BE2C (cell line): Measurements from ENCODE around the gene AGRP.

Experiments
- DNase-seq: peaks from one replicate; pipeline ENCODE4 v3.0.0-alpha.2; 2020
- H3K27me3 ChIP-seq: fragments of 250-450 bp; sonication (Bioruptor Pico); 2 replicates; pipeline ENCODE4 v1.5.1; 2020; ENCODE audit warnings: mild to moderate bottlenecking
- H3K36me3 ChIP-seq: fragments of 250-450 bp; sonication (Bioruptor Pico); 2 replicates; pipeline ENCODE4 v1.5.1; 2020; ENCODE audit warnings: mild to moderate bottlenecking
- H3K4me1 ChIP-seq: fragments of 250-450 bp; sonication (Bioruptor Pico); 2 replicates; pipeline ENCODE4 v1.5.1; 2020
- H3K4me3 ChIP-seq: 2 replicates; pipeline ENCODE4 v1.5.1; 2011; ENCODE audit warnings: low read depth, low read length
- H3K9me3 ChIP-seq: fragments of 250-450 bp; sonication (Bioruptor Pico); 2 replicates; pipeline ENCODE4 v1.5.1; 2020
- TF ChIP-seq, protein P1 (sequence below): IDR thresholded peaks from 2 replicates; pipeline ENCODE4 v1.5.1; 2012; ENCODE audit warnings: mild to moderate bottlenecking, low read depth, low read length

AGRP gene

GRCh38 chr16:67442581-67443255 lies 40.6 kb downstream of the AGRP start:
- peak; percentile 46 for DNase-seq
- H3K36me3 ChIP-seq, result peaks cover 11% of the 10 kb centered on the region; the same call in 1 of the 2 replicates

DNA sequence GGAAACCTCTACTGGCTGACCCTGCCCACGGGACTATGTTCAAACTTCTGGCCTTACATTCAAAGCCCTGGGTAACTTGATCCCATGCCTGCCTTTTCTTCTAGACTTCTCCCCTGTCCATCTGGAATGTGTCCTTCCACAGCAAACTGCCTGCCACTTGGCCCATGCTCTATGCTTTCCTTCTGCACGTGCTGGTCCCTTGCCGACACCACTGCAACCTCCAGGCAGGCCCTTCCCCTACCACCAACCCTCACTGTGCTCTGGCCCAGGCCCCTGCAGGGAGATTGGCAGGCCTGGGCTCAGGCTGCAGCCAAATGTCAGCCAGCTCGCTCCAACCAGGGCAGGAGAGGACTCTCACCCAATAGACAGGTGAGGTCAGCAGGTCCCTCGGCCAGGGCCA lies 41.4 kb downstream of the AGRP start:
- H3K4me1 ChIP-seq, result peaks cover 17% of the 10 kb centered on the region
- TF ChIP-seq, protein P1, sequence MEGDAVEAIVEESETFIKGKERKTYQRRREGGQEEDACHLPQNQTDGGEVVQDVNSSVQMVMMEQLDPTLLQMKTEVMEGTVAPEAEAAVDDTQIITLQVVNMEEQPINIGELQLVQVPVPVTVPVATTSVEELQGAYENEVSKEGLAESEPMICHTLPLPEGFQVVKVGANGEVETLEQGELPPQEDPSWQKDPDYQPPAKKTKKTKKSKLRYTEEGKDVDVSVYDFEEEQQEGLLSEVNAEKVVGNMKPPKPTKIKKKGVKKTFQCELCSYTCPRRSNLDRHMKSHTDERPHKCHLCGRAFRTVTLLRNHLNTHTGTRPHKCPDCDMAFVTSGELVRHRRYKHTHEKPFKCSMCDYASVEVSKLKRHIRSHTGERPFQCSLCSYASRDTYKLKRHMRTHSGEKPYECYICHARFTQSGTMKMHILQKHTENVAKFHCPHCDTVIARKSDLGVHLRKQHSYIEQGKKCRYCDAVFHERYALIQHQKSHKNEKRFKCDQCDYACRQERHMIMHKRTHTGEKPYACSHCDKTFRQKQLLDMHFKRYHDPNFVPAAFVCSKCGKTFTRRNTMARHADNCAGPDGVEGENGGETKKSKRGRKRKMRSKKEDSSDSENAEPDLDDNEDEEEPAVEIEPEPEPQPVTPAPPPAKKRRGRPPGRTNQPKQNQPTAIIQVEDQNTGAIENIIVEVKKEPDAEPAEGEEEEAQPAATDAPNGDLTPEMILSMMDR, result no peak
- H3K9me3 ChIP-seq, result no peaks in the 10 kb centered on the region
- H3K36me3 ChIP-seq, result peaks cover 9% of the 10 kb centered on the region; the same call in 1 of the 2 replicates
- no peaks in the 10 kb centered on the region for H3K27me3 ChIP-seq
- no peak overlapping the region for H3K4me3 ChIP-seq
- DNase-seq, result no peak

More at GRCh38 chr16:67442581-67443255, 40.6 kb downstream of the AGRP start:
- Histone ChIP-seq H3K4me1 (peaks cover 17% of the 10 kb centered on the region), H3K4me3 (no peak overlapping the region), H3K27me3 (no peaks in the 10 kb centered on the region), H3K9me3 (no peaks in the 10 kb centered on the region)
- TF ChIP-seq, protein P1, result no peak

DNA sequence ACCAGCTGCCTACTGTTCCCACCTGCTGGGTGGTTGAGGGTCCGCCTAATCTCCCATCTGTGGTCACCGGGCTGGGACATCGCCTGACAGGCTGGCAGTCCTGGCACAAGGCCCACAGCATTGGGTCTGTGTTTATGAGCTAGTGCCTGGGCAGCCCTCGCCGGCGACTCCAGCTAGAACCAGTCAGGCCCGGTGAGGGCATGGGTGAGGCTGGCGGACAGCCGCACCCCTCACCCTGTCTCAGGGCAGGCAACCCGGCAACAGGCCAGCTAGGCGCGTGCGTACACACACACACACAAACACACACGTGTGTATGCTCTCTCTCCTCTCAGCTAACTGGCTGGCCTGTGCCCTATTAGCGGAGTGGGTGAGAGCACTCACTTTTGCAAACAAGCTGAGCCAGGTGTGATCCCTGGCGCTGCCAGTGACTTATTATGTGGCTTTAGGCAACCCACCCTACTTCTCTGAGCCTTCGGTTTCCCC lies 42.0 kb downstream of the AGRP start:
- peak; percentile 70 for DNase-seq
- no peaks in the 10 kb centered on the region for H3K27me3 ChIP-seq
- H3K36me3 ChIP-seq, result peaks cover 9% of the 10 kb centered on the region; the same call in 1 of the 2 replicates
- TF ChIP-seq, protein P1, result no peak
- H3K4me3 ChIP-seq, result no peak overlapping the region
- peaks cover 17% of the 10 kb centered on the region for H3K4me1 ChIP-seq
- H3K9me3 ChIP-seq, result no peaks in the 10 kb centered on the region

- Histone ChIP-seq H3K4me1 (peaks cover 17% of the 10 kb centered on the region), H3K9me3 (no peaks in the 10 kb centered on the region), H3K27me3 (no peaks in the 10 kb centered on the region), H3K36me3 (peaks cover 9% of the 10 kb centered on the region; the same call in 1 of the 2 replicates), H3K4me3 (no peak overlapping the region)
- no peak for DNase-seq
- TF ChIP-seq, protein P1, result no peak
These were observed 44.4 kb downstream of the AGRP start for GRCh38 chr16:67438824-67439393.

DNA sequence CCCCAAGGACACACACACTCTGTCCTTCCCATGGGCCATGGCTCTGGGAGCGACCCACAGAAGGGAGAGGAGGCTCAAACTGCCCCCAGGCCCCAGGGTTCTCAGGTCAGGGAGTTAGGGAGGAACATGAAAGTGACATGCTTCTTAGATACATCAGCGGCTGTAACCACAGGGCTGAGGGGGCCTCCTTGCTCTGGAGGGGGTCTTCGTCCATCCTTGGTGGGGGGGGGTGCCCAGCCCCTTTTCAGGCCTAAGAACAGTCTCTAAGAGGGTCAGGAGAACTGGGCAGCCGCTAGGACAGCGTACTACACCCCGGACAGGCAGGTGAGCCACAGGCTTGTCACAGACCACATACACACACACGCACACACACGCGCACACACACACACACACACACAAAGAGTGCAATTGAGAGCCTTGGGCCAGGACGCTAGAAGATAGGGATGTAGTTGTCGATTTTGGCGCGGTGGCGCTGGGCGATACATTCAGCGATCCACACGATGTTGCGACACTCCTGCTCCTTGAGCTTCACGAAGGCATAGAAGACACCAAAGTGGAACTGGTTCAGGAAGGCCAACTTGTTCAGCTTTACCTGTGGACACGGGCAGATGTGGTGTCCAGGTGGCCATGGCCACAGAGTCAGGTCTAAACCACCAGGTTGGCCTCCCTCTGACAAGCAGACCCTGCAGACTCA lies 45.1 kb downstream of the AGRP start:
- H3K4me1 ChIP-seq, result peaks cover 12% of the 10 kb centered on the region
- H3K9me3 ChIP-seq, result no peaks in the 10 kb centered on the region
- no peaks in the 10 kb centered on the region for H3K27me3 ChIP-seq
- no peak overlapping the region for H3K4me3 ChIP-seq
- DNase-seq, result no peak
- TF ChIP-seq, protein P1, result no peak
- H3K36me3 ChIP-seq, result peaks cover 9% of the 10 kb centered on the region; the same call in 1 of the 2 replicates
